ENCODE results near the gene ATP5F1A.
A peak's percentile ranks its signal among the peaks of the same experiment; 100 is the strongest.
"Not testable (repeated sequence)": the region's sequence is repeated elsewhere in the genome, so short reads cannot be mapped to it uniquely, and the experiment has no call there.

ATP5F1A gene

DNA sequence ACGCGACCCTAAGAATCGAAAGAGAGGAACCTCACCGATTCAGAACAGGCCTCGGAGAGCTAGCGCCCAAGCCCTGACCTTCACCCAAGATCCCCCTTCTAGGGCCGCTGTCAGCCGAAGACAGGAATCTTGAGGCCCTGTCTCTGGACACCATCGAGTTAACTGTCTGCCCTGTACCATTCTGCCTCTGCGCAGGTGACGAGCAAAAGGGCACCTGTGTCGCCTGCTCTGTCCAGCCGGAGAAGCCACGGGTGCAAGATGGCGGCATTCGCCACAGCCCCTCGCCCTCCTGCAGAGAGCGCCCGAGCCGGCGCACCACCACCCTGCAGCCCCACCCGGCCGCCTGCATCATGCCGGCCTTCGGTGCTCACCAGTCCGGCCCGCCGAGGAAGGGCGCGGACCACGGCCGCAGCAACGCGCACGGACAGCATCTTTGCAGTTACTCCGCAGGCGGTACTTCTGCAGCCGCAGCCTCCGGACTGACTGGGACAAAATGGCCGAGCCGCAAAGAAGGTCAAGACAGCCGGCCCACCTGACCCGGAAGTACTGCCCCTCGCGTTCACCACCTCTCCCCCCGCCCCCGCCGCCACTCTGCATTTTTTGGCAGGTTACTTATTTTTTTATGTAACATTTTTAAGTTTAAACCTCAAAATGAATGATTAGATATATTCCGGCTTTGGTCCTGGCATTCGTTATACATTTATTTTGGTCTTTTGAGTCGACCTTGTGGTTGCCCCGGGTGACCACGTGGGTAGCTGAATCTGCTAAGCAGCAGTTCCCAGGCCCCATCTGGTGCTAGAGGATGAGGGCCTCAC, at the start of gene ATP5F1A:
Gene ATP5F1A, minus strand, starts transcription at position 496 of the 815 bp plus-strand sequence. Its CDS starts 65 bp downstream, at position 431.
- DNase-seq (ENCODE audit: low read depth in 2 of 2): peak; percentile 77 to 78

DNA sequence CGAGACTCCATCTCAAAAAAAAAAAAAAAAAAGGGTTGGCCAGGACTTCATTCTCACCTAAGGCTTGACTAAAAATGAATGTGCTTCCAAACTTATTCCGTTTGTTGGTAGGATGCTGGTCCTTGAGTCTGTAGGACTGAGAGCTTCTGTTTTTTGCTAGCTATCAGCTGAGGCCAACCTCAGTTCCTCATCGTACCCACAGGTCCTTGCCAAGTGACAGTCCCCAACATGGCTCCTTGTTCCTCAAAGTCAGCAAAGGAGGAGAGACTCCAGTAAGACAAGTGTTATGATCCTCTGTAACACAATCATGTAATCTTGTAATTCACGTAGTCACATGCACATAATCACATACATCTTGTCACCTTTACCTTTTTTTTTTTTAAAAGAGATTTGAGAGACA, 43.1 kb upstream of the ATP5F1A start:
- DNase-seq (ENCODE audit: low read depth in 2 of 2): no peak

DNA sequence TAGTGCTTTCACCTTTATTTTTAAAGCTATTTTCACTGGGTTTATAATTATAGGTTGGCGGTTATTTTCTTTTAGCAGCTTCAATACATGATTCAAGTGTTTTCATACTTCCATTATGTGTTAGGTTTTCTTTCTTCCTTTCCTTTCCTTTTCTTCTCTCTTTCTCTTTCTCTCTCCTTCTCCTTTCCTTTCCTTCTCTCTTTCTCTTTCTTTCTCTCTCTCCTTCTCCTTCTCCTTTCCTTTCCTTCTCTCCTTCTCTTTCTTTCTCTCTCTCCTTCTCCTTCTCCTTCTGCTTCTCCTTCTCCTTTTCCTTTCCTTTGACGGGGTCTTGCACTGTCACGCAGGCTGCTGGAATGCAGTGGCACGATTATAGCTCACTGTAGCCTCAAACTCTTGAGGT, 42.1 kb upstream of the ATP5F1A start:
- no peak for DNase-seq (ENCODE audit: low read depth in 2 of 2)

DNA sequence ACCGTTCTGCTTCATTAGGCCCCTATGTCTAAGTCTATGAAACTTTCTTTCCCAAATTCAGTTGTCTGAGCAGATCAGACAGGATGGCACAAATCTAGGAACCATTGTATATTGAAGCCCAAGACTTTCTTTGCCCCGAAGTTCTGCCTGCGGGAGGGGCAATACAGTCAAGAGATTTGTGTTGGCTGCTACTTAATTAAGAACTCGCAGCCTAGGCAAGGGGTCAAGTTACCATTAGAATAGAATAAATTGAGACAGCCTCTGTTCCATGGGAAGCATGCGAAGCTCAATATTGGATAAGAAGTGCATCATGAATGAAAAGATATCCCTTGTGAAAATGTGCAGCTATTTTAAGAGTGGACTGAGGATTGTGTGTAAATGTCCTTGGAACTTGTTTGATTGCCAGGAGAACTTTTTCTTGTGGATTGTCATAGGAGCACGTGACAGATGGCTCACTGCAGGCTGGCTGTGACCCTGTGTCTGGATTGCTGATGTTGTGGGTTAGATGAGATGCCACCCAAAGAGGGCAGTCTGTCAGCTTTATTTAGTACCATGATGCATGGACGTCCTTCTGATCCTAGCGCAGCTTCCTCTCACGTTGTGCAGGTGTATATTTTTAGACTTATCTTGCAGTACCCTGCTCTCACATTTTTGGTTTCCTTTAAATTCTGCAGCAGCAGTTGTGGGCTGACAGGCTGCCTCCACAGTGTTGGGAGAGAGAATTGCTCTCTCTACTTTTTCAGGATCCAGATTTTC, 37.0 kb upstream of the ATP5F1A start:
- no peak for DNase-seq (ENCODE audit: low read depth in 2 of 2)

DNA sequence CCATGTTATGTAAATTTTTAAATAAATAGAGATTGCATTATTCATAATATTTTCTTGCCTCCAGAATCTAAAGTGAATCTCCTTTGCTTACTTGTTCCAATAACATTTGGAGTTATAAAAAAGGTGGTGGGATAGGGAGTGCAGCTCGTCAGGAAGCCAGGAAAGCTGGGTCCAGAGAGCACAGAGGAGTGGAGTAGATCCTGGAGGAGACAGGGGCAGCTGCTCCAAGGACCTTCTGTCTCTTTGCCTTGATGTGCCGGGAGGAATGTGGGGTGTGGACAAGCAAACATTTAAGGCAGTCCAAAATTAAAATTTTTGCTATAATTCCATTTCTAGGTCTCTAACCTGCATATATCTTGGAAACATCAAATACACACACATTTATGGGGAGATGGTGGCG, 35.4 kb upstream of the ATP5F1A start:
- no peak for DNase-seq (ENCODE audit: low read depth in 2 of 2)

DNA sequence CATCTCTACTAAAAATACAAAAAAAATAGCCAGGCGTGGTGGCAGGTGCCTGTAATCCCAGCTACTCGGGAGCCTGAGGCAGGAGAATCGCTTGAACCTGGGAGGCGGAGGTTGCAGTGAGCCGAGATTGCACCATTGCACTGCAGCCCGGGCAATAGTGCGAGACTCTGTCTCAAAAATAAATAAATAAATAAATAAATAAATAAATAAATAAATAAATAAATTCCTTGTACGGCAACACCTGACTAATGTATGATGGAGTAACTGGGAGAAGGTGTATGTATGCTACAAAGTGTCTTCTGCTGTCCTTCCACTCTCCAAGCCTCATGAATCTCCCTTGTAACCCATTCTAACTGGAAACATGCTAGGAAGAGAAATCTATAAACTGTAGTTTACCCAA, 32.5 kb upstream of the ATP5F1A start:
- not testable (repeated sequence) for DNase-seq (ENCODE audit: low read depth in 2 of 2)

DNA sequence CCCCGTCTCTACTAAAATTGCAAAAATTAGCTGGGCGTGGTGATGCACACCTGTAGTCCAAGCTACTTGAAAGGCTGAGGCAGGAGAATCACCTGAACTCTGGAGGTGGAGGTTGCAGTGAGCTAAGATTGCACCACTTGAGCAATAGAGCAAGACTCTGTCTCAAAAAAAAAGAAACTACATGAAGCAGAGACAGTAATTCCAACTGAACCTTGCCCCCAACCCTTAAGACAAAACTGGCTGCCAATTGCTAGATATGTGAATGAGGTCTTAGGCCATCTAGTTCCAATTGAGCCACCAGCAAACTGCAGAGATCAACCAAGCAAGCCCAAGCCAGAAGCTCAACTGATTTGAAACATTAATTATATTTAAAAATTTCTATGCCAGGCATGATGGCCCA, 32.0 kb upstream of the ATP5F1A start:
- DNase-seq (ENCODE audit: low read depth in 2 of 2): no peak

DNA sequence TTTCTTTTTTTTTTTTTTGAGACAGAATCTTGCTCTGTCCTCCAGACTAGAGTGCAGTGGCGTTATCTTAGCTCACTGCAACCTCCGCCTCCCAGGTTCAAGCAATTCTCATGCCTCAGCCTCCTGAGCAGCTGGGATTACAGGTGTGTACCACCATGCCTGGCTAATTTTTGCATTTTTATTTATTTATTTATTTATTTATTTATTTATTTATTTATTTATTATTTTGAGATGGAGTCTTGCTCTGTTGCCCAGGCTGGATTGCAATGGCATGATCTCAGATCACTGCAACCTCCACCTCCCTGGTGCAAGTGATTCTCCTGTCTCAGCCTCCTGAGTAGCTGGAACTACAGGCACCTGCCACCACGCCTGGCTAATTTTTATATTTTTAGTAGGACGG, 28.5 kb upstream of the ATP5F1A start:
- not testable (repeated sequence) for DNase-seq (ENCODE audit: low read depth in 2 of 2)

DNA sequence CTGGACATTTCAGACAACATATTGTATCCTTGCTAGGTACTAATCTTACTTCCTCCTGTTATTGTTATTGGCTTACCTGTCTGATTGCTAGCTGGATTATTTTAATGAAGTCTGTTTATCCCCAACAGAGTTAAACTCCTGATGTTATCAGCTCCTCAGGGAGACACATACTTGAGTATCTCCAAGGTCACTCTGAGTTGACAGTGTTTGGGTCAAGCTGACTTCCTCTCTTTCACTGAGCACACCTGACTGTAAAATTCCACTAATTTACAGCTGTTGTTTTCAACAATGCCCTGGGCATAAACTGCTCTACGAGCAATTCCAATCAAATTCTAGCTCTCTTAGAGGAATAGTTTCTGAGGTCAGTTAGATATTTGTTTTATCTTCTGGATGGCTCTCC, 15.7 kb upstream of the ATP5F1A start:
- DNase-seq (ENCODE audit: low read depth in 2 of 2): no peak

DNA sequence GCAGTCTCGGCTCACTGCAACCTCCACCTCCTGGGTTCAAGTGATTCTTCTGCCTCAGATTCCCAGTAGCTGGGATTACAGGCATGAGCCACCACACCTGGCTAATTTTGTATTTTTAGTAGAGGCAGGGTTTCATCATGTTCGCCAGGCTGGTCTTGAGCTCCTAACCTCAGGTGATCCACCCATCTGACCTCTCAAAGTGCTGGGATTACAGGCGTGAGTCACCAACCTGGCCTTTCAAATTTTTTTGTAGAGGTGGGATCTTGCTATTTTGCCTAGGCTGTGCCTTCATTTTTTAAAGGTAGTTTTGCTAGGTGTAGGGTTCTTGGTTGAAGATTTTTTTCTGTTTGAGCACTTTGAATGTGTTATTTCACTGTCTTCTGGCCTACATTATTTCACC, 12.3 kb upstream of the ATP5F1A start:
- no peak for DNase-seq (ENCODE audit: low read depth in 2 of 2)

DNA sequence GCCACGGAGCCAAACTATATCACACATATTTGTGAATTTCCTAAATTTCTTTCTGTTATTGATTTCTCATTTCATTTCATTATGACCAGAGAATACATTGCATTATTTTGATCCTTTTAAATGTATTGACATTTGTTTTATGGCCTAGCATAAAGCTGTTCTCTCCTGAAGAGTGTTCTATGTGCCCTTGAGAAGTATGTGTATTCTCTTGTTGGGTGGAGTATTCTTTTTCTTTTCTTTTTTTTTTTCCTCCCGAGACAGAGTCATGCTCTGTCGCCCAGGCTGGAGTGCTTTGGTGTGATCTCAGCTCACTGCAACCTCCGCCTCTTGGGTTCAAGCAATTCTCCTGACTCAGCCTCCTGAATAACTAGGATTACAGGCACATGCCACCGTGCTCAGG, 11.3 kb upstream of the ATP5F1A start:
- no peak for DNase-seq (ENCODE audit: low read depth in 2 of 2)

DNA sequence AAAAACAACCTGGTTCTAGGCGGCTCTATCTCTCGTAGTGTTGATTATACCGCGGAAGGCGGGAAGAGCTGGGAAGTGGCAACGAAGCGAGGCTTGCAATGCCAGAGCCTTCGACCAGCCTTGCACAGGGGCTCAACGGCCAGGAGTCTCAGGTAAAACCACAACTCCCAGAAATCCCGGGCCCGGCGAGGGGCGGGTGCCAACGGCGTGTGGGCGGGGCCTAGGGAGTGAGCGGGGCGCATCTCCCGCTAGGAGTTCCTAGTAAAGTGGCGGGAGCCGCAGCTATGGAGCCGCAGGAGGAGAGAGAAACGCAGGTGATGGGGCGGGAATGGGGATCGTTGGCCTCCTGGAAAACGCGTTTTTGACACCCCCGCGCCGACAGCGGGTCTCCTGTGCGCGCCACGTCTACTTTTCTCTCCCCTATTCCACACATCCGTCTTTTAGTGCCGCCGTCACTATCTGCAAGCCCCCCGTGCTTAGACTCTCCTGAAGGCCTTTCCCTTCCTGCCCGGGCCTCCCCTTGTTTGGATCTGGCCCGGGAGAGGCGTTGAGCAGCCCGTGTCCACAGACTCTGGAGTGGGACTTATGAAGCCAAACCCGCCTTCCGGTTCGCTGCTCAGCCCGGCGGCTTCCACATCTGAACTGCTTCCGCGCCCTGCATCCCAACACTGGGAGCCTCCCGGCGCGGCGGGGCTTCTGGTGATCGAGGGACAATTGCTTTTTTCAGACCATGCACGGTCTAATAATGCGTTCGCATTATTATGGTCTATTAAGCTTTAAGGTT, 6.2 kb upstream of the ATP5F1A start, which contains the start of gene HAUS1:
Gene HAUS1, plus strand, starts transcription at position 258 of the 784 bp plus-strand sequence. Its CDS starts 27 bp downstream, at position 285.
- peak; percentile 67 to 76 for DNase-seq (ENCODE audit: low read depth in 2 of 2)

DNA sequence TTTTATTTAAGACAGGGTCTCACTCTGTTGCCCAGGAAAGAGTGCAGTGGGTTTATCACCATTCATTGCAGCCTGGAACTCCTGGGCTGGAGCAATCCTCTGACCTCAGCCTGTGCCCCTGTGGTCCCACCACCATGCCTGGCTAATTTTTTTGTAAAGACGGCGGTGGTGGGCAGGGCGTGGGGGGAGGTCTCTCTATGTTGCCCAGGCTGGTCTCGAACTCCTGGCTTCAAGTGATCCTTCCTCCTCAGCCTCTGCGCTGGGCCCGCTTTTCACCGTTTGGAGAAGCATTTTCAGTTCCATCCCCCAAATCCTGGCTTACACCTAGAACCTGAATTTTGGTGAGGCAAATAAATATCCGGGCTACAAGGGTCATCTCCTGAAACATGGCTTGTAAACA, 1.4 kb upstream of the ATP5F1A start:
- DNase-seq (ENCODE audit: low read depth in 2 of 2): no peak

DNA sequence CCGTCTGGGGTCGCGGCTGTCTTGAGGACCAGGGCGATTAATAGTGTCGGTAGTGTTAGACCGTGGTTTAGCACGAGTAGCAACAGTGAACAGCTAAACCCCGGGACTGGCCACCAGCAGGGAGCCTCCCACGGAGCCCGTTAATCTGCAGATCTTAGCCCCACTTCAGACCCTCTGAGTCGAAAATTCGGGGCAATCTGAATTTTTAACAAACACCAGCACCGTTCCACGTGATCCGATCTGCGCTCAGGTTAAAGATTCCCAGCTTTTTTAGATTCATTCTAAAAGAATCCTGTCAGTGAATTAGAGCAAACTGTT, 479 bp upstream of the ATP5F1A start:
- no peak for DNase-seq (ENCODE audit: low read depth in 2 of 2)

DNA sequence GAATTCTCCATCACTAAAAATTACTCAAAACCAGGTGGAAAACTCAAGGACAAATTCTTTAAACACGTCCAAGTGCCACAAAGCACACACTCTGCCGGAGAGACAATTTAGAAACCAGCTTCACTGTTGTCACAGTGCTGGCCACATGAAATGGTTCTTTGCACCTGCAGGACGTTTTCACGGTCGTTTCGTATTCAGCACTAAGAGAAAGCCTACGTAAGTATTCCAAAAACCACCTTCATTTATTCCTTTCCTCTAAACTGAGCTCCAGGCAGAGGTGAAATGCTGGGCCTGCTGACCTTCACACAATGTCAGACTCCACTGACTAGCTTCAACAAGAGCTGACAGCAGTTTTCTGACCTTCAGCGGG, 680 bp downstream of the ATP5F1A start:
- DNase-seq (ENCODE audit: low read depth in 2 of 2): peak in 1 of 2 donors; percentile 2

DNA sequence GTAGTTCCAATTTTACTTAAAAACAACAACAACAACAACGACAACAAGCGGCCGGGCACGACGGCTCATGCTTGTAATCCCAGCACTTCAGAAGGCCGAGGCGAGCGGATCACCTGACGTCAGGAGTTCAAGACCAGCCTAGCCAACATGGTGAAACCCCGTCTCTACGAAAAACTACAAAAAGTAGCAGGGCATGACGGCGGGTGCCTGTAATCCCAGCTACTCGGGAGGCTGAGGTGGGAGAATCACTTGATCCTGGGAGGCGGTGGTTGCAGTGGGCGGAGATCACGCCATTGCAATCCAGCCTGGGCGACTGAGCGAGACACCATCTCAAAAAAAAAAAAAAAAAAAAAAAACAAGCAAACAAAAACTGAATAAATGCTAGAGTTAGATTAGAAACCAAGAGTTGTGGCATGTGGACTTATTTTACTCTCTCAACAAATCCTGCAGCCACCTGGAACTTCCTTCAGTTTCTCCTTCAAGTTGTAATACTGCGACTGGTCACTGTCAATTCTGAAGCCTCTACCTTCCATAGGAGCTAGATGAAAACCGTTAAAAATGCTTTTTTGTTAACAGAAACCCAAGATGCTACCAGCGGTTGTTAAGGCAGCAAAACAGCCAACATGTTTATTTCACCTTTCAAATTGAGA, 1.3 kb downstream of the ATP5F1A start:
- DNase-seq (ENCODE audit: low read depth in 2 of 2): no peak

DNA sequence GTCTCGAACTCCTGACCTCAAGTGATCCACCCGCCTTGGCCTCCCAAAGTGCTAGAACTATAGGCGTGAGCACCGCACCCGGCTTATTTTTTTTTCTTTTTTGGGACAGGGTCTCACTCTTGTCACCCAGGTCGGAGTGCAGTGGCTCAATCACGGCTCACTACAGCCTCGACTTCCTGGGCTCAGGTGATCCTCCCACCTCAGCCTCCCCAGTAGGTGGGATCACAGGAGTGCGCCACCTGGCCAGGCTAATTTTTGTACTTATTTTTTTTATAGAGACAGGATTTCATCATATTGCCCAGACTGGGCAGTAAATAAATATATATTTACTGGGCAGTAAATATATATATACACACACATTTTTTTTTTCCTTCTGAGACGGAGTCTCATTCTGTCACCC, 2.6 kb downstream of the ATP5F1A start:
- no peak for DNase-seq (ENCODE audit: low read depth in 2 of 2)

DNA sequence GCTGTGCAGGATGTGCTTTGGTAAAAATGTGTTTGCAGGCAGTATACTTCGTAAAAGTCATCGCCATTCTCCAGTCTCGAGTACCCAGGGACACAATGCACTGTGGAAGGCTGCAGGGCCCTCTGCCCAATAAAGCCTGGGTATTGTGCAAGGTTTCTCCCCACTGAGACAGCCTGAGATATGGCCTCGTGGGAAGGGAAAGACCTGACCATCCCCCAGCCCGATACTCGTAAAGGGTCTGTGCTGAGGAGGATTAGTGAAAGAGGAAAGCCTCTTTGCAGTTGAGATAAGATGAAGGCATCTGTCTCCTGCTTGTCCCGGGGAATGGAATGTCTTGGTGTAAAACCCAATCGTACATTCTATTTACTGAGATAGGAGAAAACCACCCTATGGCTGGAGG, 9.6 kb downstream of the ATP5F1A start:
- not testable (repeated sequence) for DNase-seq (ENCODE audit: low read depth in 2 of 2)

DNA sequence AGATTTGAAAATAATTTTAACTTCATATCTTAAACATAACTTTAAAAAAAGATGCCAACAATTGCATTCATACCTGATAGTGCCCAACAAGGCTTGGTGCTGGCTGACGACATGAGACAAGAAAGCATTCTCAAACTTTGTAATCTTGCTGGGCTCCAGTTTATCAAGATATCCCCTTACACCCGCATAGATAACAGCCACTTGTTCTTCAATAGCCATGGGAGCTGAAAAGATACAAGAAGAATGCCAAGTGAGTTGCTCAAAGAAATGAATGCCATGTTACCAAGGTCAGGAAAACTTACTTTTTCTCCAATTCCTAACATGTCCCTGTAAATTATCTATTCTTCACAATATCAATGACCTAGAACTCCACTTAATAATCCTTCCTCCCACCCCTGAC, 13.7 kb downstream of the ATP5F1A start:
- DNase-seq (ENCODE audit: low read depth in 2 of 2): no peak

DNA sequence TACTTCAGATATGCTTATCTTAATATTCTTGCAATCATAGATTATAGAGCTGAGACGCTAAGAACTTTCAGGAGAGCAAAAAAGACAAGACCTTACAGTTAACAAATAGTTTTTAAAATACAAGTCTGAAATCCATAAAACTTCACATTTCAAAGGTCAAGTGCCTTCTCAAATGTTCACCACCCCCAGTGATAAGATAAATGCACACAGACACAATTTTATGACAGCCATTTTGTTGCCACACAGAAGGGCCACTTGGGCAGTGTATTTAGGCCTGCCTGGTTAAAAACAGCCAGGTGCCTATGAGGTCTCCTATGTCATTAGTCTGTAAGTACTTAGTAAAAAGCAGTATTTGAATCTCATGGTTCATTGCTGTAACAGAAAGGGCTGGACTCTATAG, 17.9 kb downstream of the ATP5F1A start:
- no peak for DNase-seq (ENCODE audit: low read depth in 2 of 2)

DNA sequence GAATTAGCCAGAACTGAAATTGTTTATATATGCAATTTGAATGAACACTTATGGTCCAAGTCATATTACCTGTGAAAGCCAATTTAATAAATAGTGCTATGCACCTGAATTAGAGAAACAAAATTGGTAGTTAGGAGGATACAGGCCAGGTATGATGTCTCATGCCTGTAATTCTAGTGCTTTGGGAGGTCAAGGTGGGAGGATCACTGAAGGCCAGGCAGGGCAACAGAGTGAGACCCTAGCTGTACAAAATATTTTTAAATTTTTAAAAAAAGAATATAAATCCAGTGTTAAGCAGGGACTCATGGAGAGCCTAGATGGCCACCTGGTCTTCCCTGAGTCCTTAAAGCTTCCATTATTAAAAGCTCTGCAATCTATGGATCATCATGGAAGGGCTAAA, 18.8 kb downstream of the ATP5F1A start:
- no peak for DNase-seq (ENCODE audit: low read depth in 2 of 2)

Measured in stimulated activated CD8-positive, alpha-beta memory T cell treated with anti-CD3 and anti-CD28 coated beads, Interleukin-7, amount 100 ng/mL, for 4 hours (primary cell).